DOHH2 (cell line): ENCODE results near the gene KHDRBS2.
A peak's percentile ranks its signal among the peaks of the same experiment; 100 is the strongest.
"Not testable (repeated sequence)": the region's sequence is repeated elsewhere in the genome, so short reads cannot be mapped to it uniquely, and the experiment has no call there.

Source experiments
- H3F3A ChIP-seq: fragments of 200-600 bp; sonication (generic), shearing (Covaris generic); 2 replicates; pipeline ENCODE4 v1.6.0; 2016; ENCODE audit warnings: antibody characterized with exemption, mild to moderate bottlenecking; ENCODE audit not compliant: control insufficient read depth, insufficient read depth
- H3K27ac ChIP-seq: fragments of 200-600 bp; sonication (generic); 2 replicates; pipeline ENCODE4 v1.5.1; 2014; ENCODE audit warnings: low read depth, mild to moderate bottlenecking, low read length, moderate library complexity
- H3K27me3 ChIP-seq: fragments of 200-600 bp; sonication (generic); 2 replicates; pipeline ENCODE4 v1.6.1; 2014; ENCODE audit warnings: mild to moderate bottlenecking, low read length, mixed read lengths; ENCODE audit not compliant: control insufficient read depth
- H3K36me3 ChIP-seq: fragments of 200-600 bp; sonication (generic); 2 replicates; pipeline ENCODE4 v1.6.1; 2014; ENCODE audit warnings: mild to moderate bottlenecking, low read length, moderate library complexity, mixed read lengths; ENCODE audit not compliant: control insufficient read depth
- H3K4me1 ChIP-seq: fragments of 200-600 bp; sonication (generic); 2 replicates; pipeline ENCODE4 v1.6.1; 2014; ENCODE audit warnings: mild to moderate bottlenecking, low read length, mixed read lengths; ENCODE audit not compliant: control insufficient read depth
- H3K4me2 ChIP-seq: fragments of 200-600 bp; sonication (generic); 2 replicates; pipeline ENCODE4 v1.6.0; 2014; ENCODE audit warnings: mild to moderate bottlenecking, low read length, moderate library complexity
- H3K4me3 ChIP-seq: fragments of 200-600 bp; sonication (generic); 2 replicates; pipeline ENCODE4 v1.5.1; 2014; ENCODE audit warnings: mild to moderate bottlenecking, low read length, mixed read lengths
- H3K79me2 ChIP-seq: fragments of 200-600 bp; sonication (generic); 2 replicates; pipeline ENCODE4 v1.6.1; 2014; ENCODE audit warnings: mild to moderate bottlenecking, low read length, mixed read lengths; ENCODE audit not compliant: control insufficient read depth
- H3K9me2 ChIP-seq: fragments of 200-600 bp; sonication (generic); replicated peaks from 2 replicates; pipeline ENCODE4 v1.6.1; 2014; ENCODE audit warnings: mild to moderate bottlenecking, low read length, mixed read lengths; ENCODE audit not compliant: control insufficient read depth
- H3K9me3 ChIP-seq: fragments of 200-600 bp; sonication (generic); 2 replicates; pipeline ENCODE4 v1.6.1; 2014; ENCODE audit warnings: antibody characterized with exemption, low read length, mixed read lengths; ENCODE audit not compliant: control insufficient read depth, insufficient read depth
- H4K20me1 ChIP-seq: fragments of 200-600 bp; sonication (generic); 2 replicates; pipeline ENCODE4 v1.6.0; 2014; ENCODE audit warnings: low read depth, mild to moderate bottlenecking, antibody characterized with exemption, low read length, moderate library complexity; ENCODE audit not compliant: control insufficient read depth, insufficient read depth
- CTCF ChIP-seq: fragments of 200-600 bp; sonication (generic); IDR thresholded peaks from one replicate; pipeline ENCODE4 v1.5.1; 2014; ENCODE audit warnings: antibody characterized with exemption, mild to moderate bottlenecking, low read depth, low read length; ENCODE audit not compliant: poor library complexity, severe bottlenecking
- EZH2phosphoT487 ChIP-seq: fragments of 200-600 bp; sonication (generic); IDR thresholded peaks from 2 replicates; pipeline ENCODE4 v1.6.1; 2017; ENCODE audit warnings: borderline replicate concordance, mild to moderate bottlenecking, antibody characterized with exemption, low read length, moderate library complexity, mixed read lengths

KHDRBS2 gene

DNA sequence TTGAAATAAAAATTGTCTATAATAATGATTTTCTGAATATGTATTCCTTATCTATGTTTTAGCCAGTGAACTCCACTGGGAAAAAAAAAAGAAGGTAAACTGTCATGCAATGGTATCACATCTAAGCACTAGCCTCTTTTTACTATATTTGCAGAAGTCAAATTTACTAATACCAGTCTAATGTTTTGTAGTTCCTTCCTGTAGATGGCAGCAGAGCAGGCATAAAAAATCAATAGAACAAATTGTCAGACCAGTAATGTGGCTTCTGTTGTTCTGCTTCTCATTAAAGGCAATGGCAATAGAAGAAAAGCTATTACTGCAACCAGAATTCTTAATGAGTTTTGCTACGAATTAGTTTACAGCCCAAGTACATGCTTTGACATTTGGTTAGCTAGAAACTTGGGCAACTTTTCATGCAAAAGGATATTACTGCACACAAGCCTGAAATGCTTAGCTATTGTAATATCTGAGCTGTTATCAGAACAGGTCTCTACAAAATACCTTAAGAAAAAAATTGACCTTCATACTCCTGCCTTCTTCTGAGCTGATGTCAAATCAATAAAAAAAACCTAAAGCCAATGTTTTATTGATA is 476.9 kb downstream of the KHDRBS2 start:
- no peaks in the 10 kb centered on the region for H3K79me2 ChIP-seq
- no peak overlapping the region for H3K27ac ChIP-seq
- TF ChIP-seq CTCF, result peak; percentile 58
- TF ChIP-seq EZH2phosphoT487, result no peak
- H4K20me1 ChIP-seq, result no peaks in the 10 kb centered on the region
- no peaks in the 10 kb centered on the region for H3K4me1 ChIP-seq
- H3K27me3 ChIP-seq, result no peaks in the 10 kb centered on the region
- H3K9me3 ChIP-seq, result no peaks in the 10 kb centered on the region
- H3K4me3 ChIP-seq, result no peak overlapping the region
- no peaks in the 10 kb centered on the region for H3F3A ChIP-seq
- no peaks in the 10 kb centered on the region for H3K36me3 ChIP-seq
- no peak overlapping the region for H3K4me2 ChIP-seq
- no peaks in the 10 kb centered on the region for H3K9me2 ChIP-seq

DNA sequence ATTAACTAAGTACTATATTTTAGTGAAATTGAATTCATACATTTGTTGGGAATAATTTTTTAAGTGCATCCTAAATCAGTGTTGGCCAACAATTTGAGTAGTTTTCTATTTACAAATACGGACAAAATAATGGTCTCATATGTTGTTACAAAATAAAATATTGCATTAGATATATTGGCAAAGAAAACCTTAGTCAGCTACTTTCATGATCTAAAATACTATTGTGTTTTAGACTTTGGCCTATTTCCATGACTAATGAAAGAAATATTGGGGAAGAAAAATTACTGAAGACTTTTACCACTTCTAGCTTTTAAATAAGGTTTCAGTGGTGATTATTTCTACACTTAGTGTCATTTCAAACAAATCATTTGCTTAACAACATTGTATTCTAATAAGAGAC is 498.0 kb downstream of the KHDRBS2 start:
- H3K4me1 ChIP-seq, result no peaks in the 10 kb centered on the region
- TF ChIP-seq EZH2phosphoT487 (no peak), CTCF (no peak)

DNA sequence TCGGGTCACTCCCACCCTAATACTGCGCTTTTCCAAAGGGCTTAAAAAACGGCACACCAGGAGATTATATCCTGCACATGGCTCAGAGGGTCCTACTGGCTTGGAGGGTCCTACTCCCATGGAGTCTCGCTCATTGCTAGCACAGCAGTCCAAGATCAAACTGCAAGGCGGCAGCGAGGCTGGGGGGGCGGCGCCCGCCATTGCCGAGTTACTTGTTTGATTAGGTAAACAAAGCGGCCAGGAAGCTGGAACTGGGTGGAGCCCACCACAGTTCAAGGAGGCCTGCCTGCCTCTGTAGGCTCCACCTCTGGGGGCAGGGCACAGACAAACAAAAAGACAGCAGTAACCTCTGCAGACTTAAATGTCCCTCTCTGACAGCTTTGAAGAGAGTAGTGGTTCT is 516.6 kb downstream of the KHDRBS2 start:
- H3F3A ChIP-seq, result not testable (repeated sequence)

More for the DNA sequence above, 498.0 kb downstream of the KHDRBS2 start:
- Histone ChIP-seq H3K9me3 (no peaks in the 10 kb centered on the region), H3K4me2 (no peak overlapping the region), H3K36me3 (no peaks in the 10 kb centered on the region), H4K20me1 (no peaks in the 10 kb centered on the region), H3K27ac (no peak overlapping the region), H3K9me2 (no peaks in the 10 kb centered on the region), H3K27me3 (no peaks in the 10 kb centered on the region), H3K4me3 (no peak overlapping the region), H3K79me2 (no peaks in the 10 kb centered on the region), H3F3A (no peaks in the 10 kb centered on the region)

GRCh38 chr6:61755739-61756138 is 530.3 kb downstream of the KHDRBS2 start:
- Histone ChIP-seq H3K27me3 (no peaks in the 10 kb centered on the region), H3K4me1 (no peaks in the 10 kb centered on the region), H3K4me2 (no peak overlapping the region), H4K20me1 (no peaks in the 10 kb centered on the region), H3F3A (no peaks in the 10 kb centered on the region), H3K9me3 (no peaks in the 10 kb centered on the region), H3K4me3 (no peak overlapping the region), H3K9me2 (no peaks in the 10 kb centered on the region), H3K79me2 (no peaks in the 10 kb centered on the region), H3K36me3 (no peaks in the 10 kb centered on the region), H3K27ac (no peak overlapping the region)
- TF ChIP-seq EZH2phosphoT487, result no peak
- TF ChIP-seq CTCF, result no peak

More for the DNA sequence above, 516.6 kb downstream of the KHDRBS2 start:
- not testable (repeated sequence) for H4K20me1 ChIP-seq, H3K9me2 ChIP-seq, H3K27ac ChIP-seq, H3K4me2 ChIP-seq, H3K9me3 ChIP-seq, H3K79me2 ChIP-seq, H3K4me3 ChIP-seq, H3K36me3 ChIP-seq, H3K27me3 ChIP-seq, H3K4me1 ChIP-seq
